Endothelial cell of hepatic sinusoid (primary cell): Measurements from ENCODE around the gene HMGN4.

Experiments
- in situ Hi-C: cut with HindIII; loops from 2 replicates; pipeline ENCODE4 v1.10.0; 2017; ENCODE audit warnings: low sequenced_read_pairs

HMGN4 gene

DNA sequence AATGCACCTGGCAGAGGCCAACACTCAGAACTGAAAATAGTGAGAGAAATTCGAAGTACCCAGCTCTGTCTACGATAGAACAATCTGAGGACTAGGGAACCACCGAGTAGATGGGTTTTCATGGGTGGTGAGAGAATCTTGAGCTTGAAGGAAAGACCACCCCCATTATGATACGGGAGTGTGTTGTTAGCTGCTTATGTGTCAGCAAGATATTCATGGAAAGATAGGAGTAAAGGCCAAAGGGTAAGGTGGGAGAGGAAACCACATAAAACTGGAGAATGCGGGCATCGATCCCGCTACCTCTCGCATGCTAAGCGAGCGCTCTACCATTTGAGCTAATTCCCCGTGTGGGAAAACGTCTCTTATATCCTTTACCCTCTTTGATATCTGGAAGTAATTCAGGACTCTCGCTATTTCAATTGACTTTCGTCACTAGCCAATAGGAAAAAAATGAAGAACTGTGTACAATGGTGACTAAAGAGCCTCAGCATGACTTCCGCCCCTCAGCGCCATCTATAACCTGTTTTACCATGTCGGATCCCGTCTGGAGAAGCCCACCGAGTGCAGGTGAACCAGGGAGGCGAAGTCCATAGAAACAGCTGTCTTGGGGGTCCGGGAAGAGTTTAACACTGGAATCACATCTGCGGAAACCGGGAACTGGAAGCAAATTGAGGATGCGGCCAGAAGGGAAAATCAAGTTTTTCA, 33.6 kb downstream of the HMGN4 start:
- in situ Hi-C loops = no loop called here

- in situ Hi-C loops = no loop called here
Measured at GRCh38 chr6:26575494-26575939, 37.4 kb downstream of the HMGN4 start.

DNA sequence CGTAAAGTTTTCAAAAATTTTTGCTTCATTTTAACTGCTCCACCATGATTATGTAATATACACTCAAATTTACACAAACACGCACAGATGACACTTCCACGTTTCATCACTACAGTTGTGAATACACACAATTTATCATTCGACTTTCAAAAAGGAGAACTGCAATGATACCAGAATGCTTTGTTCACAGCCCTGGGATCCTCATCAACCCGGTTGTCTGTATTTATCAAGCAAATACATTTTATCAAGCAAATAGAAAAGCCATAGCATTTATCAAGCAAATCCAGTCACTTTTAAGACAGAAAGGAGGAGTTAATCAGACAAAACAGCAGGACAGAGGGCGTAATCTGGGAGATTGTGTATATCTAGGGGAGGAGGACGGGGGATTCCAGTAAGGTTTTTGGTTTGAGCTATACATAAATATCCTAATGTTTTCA, 38.3 kb downstream of the HMGN4 start:
- in situ Hi-C loops = no loop called here

DNA sequence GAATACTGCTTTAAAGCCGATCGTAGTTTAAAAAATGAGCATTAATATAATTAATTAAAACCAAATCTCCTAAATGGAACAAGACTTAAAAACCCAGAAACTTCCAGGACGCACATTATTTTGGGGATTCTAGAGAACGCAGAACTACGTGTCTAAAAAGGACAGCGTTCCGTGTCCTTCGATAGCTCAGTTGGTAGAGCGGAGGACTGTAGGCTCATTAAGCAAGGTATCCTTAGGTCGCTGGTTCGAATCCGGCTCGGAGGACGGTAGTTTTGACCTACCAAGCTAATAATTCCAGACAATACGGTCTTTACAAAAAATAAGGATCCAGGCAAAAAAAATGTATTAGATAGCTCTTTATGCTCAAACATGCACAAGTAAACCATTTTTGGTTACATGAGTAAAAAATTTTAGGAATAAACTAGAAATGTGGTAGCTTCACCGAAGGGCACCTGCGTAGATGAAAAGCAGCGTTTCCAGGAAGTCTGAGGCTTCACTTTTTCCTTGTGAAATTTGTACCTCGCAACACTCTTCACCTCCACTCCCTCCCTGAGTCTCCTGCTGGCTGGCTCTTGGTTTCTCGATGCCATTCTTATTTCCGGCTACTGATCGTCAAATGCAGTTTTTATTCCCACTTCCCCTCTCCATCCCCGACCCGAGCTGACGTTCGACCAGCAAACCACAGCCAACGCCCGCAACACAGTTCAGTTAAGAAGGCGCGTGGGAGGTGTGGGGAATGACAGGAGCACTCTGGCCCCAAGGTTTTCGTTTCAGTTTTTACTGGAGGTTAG, 39.0 kb downstream of the HMGN4 start:
- in situ Hi-C loops = no loop called here

- in situ Hi-C loops = no loop called here
Measured at GRCh38 chr6:26577720-26578072, 39.5 kb downstream of the HMGN4 start.

DNA sequence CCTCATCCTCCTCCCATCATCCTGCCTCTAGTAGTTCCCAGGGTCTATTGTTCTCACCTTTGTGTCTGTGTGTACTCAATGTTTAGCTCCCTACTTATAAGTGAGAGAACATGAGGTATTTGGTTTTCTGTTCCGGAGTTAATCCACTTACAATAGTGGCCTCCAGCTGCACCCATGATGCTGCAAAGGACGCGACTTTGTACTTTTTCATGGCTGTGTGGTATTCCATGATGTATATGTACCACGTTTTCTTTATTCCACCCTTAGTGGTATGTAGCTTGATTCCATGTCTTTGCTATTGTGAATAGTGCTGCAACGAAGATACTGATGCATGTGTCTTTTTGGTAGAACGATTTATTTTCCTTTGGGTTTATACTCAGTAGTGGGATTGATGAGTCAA, 40.1 kb downstream of the HMGN4 start:
- in situ Hi-C loops = no loop called here

GRCh38 chr6:26578741-26579140, 40.6 kb downstream of the HMGN4 start:
- in situ Hi-C loops = no loop called here

DNA sequence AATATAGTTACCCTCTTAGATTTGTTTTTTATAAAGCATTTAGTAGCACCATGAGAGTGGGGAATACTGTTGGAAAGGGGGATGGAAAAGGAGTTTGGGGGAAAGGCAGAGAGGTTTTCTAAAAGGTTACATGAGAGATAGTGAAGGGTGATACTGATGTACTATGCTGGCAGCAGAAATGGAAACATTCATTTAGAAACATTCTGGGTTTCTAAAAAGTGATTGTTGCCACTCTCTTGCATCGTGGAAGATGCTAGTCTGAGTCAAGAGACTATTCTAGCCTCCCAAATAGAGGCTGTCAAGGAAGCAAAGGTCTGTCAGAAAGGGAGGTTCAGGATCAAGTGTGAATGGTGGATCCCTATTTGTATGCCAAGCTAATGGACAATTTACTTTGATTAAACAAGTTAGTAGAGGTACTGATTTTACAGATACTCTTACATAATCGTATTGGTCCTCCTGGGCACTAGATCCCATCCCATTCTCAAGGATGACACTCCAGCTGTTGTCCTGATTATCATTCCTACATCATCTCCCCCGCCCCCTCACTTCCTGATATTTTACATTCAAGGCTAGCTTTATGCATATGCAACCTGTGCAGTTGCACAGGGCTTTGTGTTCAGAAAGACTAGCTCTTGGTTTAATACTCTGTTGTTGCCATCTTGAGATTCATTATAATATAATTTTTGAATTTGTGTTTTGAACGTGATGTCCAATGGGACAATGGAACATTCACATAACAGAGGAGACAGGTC, 43.2 kb downstream of the HMGN4 start:
- in situ Hi-C loops = no loop called here

- in situ Hi-C loops = no loop called here
Measured at GRCh38 chr6:26588965-26589364, 50.8 kb downstream of the HMGN4 start.

DNA sequence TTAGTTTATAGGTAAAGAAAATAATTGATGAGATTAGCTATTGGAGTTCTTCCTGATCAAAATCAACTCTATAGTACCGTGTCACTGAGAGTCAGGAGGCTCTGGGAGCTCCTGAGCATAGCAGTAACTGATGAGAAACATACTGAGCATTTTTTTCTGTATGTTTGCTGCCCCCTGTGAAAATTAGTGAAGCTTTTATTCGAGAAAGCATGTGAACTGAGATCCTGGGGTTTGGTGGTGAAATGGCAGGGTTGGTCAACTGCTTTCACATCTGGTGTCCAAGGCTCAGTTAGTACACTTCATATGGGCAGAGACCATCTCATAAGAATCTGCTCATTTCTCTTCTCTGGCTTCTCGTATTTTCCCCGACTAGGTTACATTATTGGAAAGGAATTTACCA, 54.5 kb downstream of the HMGN4 start:
- in situ Hi-C loops = loop anchor here (5.0 kb wide), 1 partner anchor 50 kb away; no protein-coding TSS in a partner anchor

DNA sequence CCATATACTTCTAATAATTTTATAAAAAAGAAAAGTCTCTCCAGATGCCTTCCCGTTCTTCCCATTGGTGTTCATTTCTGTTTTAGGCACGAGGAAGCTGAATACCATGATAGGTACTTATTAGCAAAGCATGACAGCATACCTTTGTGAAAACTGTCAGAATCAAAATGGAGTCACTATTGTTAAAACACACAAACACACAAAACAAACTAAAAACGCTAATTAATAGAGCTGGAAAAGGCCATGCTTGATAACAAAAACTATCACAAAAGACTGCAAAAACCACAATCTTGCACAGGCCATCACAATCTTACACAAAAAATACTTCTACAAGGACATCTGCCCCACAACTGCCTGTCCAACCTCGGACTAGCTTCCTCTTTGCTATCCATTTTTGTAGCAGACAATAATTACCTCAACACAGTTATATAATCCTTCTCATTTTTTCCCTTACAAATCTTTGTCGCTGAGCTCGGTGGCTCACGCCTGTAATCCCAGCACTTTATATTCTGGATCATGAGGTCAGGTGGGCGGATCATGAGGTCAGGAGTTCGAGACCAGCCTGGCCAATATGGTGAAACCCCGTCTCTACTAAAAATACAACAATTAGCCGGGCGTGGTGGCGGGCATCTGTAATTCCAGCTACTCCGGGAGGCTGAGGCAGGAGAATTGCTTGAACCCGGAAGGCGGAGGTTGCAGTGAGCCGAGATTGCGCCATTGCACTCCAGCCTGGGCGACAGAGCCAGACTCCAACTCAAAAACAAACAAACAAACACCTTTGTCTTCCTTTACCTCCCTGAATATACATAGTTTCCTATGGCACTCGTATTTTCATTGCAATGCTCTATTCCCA, 55.3 kb downstream of the HMGN4 start:
- in situ Hi-C loops = loop anchor here (5.0 kb wide), 1 partner anchor 51 kb away; no protein-coding TSS in a partner anchor

DNA sequence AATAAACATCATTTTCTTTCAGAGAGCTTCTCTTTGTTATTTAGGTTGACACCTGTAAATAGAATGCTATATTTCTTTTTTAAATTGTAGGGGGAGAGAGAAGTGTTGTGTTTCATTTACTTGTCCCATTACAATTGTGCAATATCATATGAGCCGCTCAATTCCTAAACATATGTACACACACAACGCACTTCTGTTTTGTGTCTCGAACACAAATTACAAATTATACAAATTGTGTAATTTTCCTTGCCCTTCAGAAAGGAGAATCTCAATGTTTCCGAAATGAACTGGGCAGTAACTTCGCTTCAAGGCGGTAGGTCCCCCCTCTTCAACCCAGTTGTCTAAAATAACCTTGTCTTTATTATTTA, 55.9 kb downstream of the HMGN4 start:
- in situ Hi-C loops = loop anchor here (5.0 kb wide), 1 partner anchor 52 kb away; no protein-coding TSS in a partner anchor

GRCh38 chr6:26594730-26595632, 56.8 kb downstream of the HMGN4 start:
- in situ Hi-C loops = loop anchor here (5.0 kb wide), 1 partner anchor 53 kb away; no protein-coding TSS in a partner anchor

DNA sequence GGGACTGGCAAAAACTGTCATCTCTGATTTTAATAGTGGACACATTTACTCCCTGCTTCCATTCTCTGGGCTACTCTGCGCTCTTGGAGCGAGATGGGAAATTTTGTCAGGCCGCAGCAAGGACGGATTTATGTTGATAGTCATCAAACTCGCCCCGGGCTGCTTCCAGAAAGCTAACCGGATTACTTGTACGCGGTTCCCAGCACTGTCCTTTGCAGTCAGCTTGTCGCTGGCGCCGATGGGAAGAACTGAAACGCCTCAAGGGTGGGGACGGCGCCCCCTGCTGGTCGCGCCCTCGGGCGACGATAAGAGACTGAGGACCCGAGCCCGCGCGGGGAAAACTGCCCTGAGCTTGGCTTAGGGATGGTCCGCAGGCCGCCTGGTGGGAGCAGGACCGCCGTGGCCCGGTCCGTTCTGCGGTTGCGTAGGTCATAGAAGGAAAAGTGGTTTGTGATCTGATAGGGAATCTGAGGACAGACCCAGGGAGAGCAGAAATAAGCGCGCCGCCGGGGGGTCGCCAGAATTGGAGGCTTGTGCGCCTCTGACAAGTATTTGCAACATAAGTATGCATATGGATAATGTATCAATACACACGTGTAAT, 57.6 kb downstream of the HMGN4 start:
- in situ Hi-C loops = no loop called here
